Osteocyte (in vitro differentiated cells): ENCODE results near the gene CPNE8. TPM values are rescaled to one million over a fixed set of nuclear protein-coding genes. Genes with fewer than 3 reads are reported as not detected.

ENCODE experiments used
- DNase-seq: peaks from one replicate; pipeline ENCODE4 v3.0.0; 2021; ENCODE audit warnings: mixed read lengths; ENCODE audit not compliant: unreplicated experiment; ENCODE audit errors: extremely low spot score
- H3K27ac Mint-ChIP-seq: one replicate; pipeline ENCODE4 v1.8.0; 2021; ENCODE audit warnings: mild to moderate bottlenecking, mixed read lengths; ENCODE audit not compliant: unreplicated experiment
- H3K27me3 Mint-ChIP-seq: one replicate; pipeline ENCODE4 v1.8.0; 2021; ENCODE audit warnings: mixed read lengths; ENCODE audit not compliant: unreplicated experiment
- H3K36me3 Mint-ChIP-seq: one replicate; pipeline ENCODE4 v1.8.0; 2021; ENCODE audit warnings: mixed read lengths; ENCODE audit not compliant: unreplicated experiment
- H3K4me1 Mint-ChIP-seq: one replicate; pipeline ENCODE4 v1.8.0; 2021; ENCODE audit warnings: mixed read lengths; ENCODE audit not compliant: unreplicated experiment
- H3K4me3 Mint-ChIP-seq: one replicate; pipeline ENCODE4 v1.8.0; 2021; ENCODE audit warnings: mild to moderate bottlenecking, moderate library complexity, mixed read lengths; ENCODE audit not compliant: unreplicated experiment
- H3K9me3 Mint-ChIP-seq: one replicate; pipeline ENCODE4 v1.8.0; 2021; ENCODE audit warnings: mixed read lengths; ENCODE audit not compliant: unreplicated experiment
- total RNA-seq: library from RNA; stranded (reverse); gene quantifications from 2 replicates; pipeline ENCODE4 v1.2.1, GENCODE V29; 2021
- TF ChIP-seq, protein P1 (sequence below): fragments of 200-600 bp; sonication (generic); IDR thresholded peaks from 2 replicates; pipeline ENCODE4 v1.5.0; 2021; ENCODE audit warnings: antibody characterized with exemption, mild to moderate bottlenecking, moderate library complexity

Gene CPNE8
- total RNA-seq, 1 donor from 2014 or later = 8.7 TPM

DNA sequence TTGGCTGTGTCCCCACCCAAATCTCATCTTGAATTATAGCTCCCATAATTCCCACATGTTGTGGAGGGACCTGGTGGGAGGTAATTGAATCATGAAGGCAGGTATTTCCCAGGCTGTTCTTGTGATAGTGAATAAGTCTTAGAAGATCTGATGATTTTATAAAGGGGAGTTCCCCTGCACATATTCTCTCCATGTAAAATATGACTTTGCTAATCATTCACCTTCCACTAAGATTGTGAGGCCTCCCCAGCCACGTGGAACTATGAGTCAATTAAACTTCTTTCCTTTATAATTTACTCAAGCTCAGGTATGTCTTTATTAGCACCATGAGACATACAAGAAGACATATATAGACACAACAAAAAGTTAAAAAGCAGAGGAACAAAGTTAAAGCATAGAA, 120.0 kb downstream of the CPNE8 start:
- H3K36me3 Mint-ChIP-seq = no peaks in the 10 kb centered on the region
- H3K27ac Mint-ChIP-seq = no peak overlapping the region
- H3K27me3 Mint-ChIP-seq = no peaks in the 10 kb centered on the region

DNA sequence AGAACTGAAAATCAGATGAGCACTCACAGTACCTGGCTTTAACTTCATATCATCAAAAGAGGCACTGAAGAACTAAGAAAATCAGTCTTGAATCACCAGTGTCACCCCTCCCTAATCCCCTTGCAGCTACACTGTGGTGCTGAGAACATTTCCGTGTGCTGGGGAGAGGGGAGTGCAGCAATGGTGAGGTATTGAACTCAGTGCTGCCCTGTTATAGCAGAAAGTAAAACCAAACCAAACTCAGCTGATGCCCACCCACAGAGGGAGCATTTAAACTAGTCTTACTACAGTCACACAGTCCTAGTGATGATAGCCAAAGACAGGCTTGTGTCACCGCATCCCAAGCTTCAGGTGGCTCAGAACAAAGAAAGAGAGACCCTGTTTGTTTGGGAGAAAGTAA, 122.1 kb downstream of the CPNE8 start:
- Mint-ChIP-seq H3K9me3 (peaks cover 45% of the 10 kb centered on the region), H3K27me3 (no peaks in the 10 kb centered on the region), H3K36me3 (peaks cover 4% of the 10 kb centered on the region), H3K27ac (no peak overlapping the region), H3K4me3 (no peak overlapping the region), H3K4me1 (no peaks in the 10 kb centered on the region)
- TF ChIP-seq, protein P1, sequence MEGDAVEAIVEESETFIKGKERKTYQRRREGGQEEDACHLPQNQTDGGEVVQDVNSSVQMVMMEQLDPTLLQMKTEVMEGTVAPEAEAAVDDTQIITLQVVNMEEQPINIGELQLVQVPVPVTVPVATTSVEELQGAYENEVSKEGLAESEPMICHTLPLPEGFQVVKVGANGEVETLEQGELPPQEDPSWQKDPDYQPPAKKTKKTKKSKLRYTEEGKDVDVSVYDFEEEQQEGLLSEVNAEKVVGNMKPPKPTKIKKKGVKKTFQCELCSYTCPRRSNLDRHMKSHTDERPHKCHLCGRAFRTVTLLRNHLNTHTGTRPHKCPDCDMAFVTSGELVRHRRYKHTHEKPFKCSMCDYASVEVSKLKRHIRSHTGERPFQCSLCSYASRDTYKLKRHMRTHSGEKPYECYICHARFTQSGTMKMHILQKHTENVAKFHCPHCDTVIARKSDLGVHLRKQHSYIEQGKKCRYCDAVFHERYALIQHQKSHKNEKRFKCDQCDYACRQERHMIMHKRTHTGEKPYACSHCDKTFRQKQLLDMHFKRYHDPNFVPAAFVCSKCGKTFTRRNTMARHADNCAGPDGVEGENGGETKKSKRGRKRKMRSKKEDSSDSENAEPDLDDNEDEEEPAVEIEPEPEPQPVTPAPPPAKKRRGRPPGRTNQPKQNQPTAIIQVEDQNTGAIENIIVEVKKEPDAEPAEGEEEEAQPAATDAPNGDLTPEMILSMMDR = no peak
- DNase-seq = no peak

More for the DNA sequence above, 120.0 kb downstream of the CPNE8 start:
- DNase-seq = no peak
- H3K4me3 Mint-ChIP-seq = no peak overlapping the region
- TF ChIP-seq, protein P1 = no peak
- no peaks in the 10 kb centered on the region for H3K4me1 Mint-ChIP-seq
- peaks cover 51% of the 10 kb centered on the region for H3K9me3 Mint-ChIP-seq

DNA sequence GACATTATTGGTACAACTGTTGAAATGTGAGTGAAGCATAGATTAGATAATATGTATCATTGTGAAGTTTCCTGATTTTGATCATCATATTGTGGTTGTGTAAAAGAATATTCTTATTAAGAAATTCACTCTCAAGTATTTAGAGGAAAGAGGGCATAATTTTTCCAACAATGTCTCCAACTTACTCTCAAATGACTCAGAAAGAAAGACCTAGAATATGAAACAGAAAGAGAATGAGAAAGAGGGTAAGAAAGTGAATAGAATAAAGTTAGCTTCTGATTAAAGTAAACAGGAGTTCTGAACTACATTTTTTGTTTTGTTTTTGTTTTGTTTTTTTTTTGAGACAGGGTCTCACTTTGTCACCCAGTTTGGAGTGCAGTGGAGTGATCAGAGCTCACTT, 123.0 kb downstream of the CPNE8 start:
- H3K9me3 Mint-ChIP-seq = peaks cover 36% of the 10 kb centered on the region
- H3K27me3 Mint-ChIP-seq = no peaks in the 10 kb centered on the region
- H3K36me3 Mint-ChIP-seq = peaks cover 4% of the 10 kb centered on the region
- no peaks in the 10 kb centered on the region for H3K4me1 Mint-ChIP-seq
- DNase-seq = no peak
- no peak overlapping the region for H3K27ac Mint-ChIP-seq
- TF ChIP-seq, protein P1 = no peak
- no peak overlapping the region for H3K4me3 Mint-ChIP-seq

DNA sequence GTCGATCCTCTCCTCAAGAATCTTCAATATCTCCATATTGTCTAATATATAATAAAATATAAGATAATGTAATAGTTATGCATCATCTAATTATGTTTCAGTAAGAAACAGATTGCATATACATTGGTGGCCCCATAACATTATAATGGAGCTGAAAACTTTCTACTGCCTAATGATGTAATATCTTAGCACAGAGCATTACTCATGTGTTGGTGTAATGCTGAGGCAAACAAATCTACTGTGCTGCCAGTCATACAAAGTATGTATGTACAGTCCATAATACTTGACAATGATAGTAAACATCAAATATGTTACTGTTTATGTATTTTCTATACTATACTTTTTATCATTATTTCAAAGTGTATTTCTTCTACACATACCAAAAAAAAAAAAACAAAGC, 128.7 kb downstream of the CPNE8 start:
- Mint-ChIP-seq H3K27me3 (no peaks in the 10 kb centered on the region), H3K27ac (no peak overlapping the region), H3K4me1 (peaks cover 4% of the 10 kb centered on the region), H3K4me3 (no peak overlapping the region), H3K9me3 (peaks cover 18% of the 10 kb centered on the region), H3K36me3 (peaks cover 4% of the 10 kb centered on the region)
- TF ChIP-seq, protein P1 = no peak
- no peak for DNase-seq

DNA sequence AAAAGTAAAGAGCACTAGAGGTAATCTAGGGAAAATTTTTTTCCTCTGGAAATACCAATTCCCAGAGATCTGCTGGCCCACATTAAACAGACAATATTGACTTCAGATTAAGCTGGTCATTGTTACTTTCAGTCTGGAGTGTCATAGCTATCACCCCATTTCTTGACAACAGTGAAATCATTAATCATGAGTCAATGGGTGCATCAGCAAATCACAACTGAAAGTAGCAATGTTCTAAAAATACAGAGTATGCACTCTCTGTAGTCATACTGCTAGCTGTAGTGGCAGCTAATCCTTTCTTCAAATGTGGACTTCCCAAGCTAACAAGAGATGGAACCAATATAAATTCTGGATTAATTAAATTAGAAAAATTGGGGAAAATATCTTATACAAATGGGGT, 129.9 kb downstream of the CPNE8 start:
- Mint-ChIP-seq H3K4me3 (no peak overlapping the region), H3K36me3 (peaks cover 4% of the 10 kb centered on the region), H3K4me1 (peaks cover 4% of the 10 kb centered on the region), H3K9me3 (peaks cover 14% of the 10 kb centered on the region), H3K27me3 (no peaks in the 10 kb centered on the region), H3K27ac (no peak overlapping the region)
- DNase-seq = no peak
- TF ChIP-seq, protein P1 = no peak
